Mesendoderm (in vitro differentiated cells): Measurements from ENCODE around the gene UQCRQ.

Experiments
- DNase-seq: peaks from one replicate; pipeline ENCODE4 v3.0.0; 2013
- H2AK5ac ChIP-seq: 2 replicates; pipeline ENCODE4 v1.6.1; 2013; ENCODE audit warnings: low read length, inconsistent platforms
- H2BK120ac ChIP-seq: 2 replicates; pipeline ENCODE4 v1.6.1; 2013; ENCODE audit warnings: low read depth, mild to moderate bottlenecking, low read length, moderate library complexity, mixed read lengths
- H2BK15ac ChIP-seq: replicated peaks from 2 replicates; pipeline ENCODE4 v1.6.1; 2013; ENCODE audit warnings: low read depth, mild to moderate bottlenecking, moderate library complexity
- H2BK5ac ChIP-seq: 2 replicates; pipeline ENCODE4 v1.6.1; 2013; ENCODE audit warnings: low read length, inconsistent platforms
- H3K18ac ChIP-seq: 2 replicates; pipeline ENCODE4 v1.6.1; 2013; ENCODE audit warnings: mild to moderate bottlenecking, low read length, mixed read lengths
- H3K23ac ChIP-seq: one replicate; pipeline ENCODE4 v1.6.1; 2013; ENCODE audit warnings: low read length
- H3K27ac ChIP-seq: 2 replicates; pipeline ENCODE4 v1.5.1; 2013; ENCODE audit warnings: low read depth, mild to moderate bottlenecking, inconsistent platforms, low read length, moderate library complexity
- H3K27me3 ChIP-seq: 2 replicates; pipeline ENCODE4 v1.6.1; 2013; ENCODE audit warnings: low read length, control low read depth, mild to moderate bottlenecking, inconsistent platforms; ENCODE audit not compliant: insufficient read depth, poor library complexity
- H3K36me3 ChIP-seq: 2 replicates; pipeline ENCODE4 v1.6.1; 2013; ENCODE audit warnings: low read length, inconsistent platforms; ENCODE audit not compliant: control insufficient read depth, insufficient read depth
- H3K4ac ChIP-seq: one replicate; pipeline ENCODE4 v1.6.1; 2013; ENCODE audit warnings: low read depth, mild to moderate bottlenecking, low read length, moderate library complexity
- H3K4me1 ChIP-seq: 2 replicates; pipeline ENCODE4 v1.6.1; 2013; ENCODE audit warnings: low read depth, low read length, inconsistent platforms; ENCODE audit not compliant: control insufficient read depth
- H3K4me2 ChIP-seq: 2 replicates; pipeline ENCODE4 v1.6.1; 2013; ENCODE audit warnings: low read length
- H3K4me3 ChIP-seq: 2 replicates; pipeline ENCODE4 v1.5.1; 2013; ENCODE audit warnings: mild to moderate bottlenecking, low read length
- H3K56ac ChIP-seq: one replicate; pipeline ENCODE4 v1.6.1; 2013; ENCODE audit warnings: low read length
- H3K79me1 ChIP-seq: 2 replicates; pipeline ENCODE4 v1.6.1; 2013; ENCODE audit warnings: low read length, inconsistent platforms
- H3K79me2 ChIP-seq: 2 replicates; pipeline ENCODE4 v1.6.1; 2013; ENCODE audit warnings: mild to moderate bottlenecking, low read length; ENCODE audit not compliant: control insufficient read depth, insufficient read depth
- H3K9ac ChIP-seq: 2 replicates; pipeline ENCODE4 v1.6.1; 2013; ENCODE audit warnings: low read length, inconsistent platforms
- H4K5ac ChIP-seq: one replicate; pipeline ENCODE4 v1.6.1; 2013; ENCODE audit warnings: low read length
- H4K8ac ChIP-seq: one replicate; pipeline ENCODE4 v1.6.1; 2013; ENCODE audit warnings: low read depth, mild to moderate bottlenecking, control low read depth, low read length, moderate library complexity
- WGBS: extraction: QIAGEN DNeasy Blood & Tissue Kit; methylation state at CpG from one replicate; pipeline ENCODE4 v1.1.7; 2013; ENCODE audit warnings: low lambda C conversion rate, missing lambda C conversion rate; ENCODE audit not compliant: insufficient coverage; ENCODE audit errors: extremely low coverage; 5-methylcytosine and 5-hydroxymethylcytosine counted together

The UQCRQ gene

GRCh38 chr5:132867046-132867451 is 607 bp downstream of the UQCRQ start:
- H4K5ac ChIP-seq = no peak overlapping the region

GRCh38 chr5:132868754-132869153 is 2.3 kb downstream of the UQCRQ start:
- no peak overlapping the region for H3K4me2 ChIP-seq

More at GRCh38 chr5:132867046-132867451, 607 bp downstream of the UQCRQ start:
- Histone ChIP-seq H3K23ac (peak overlapping the region; percentile 30), H3K79me1 (peaks cover 9% of the 10 kb centered on the region), H3K4me1 (peaks cover 2% of the 10 kb centered on the region), H3K9ac (peak overlapping the region; percentile 91), H3K4me2 (peak overlapping the region; percentile 96), H3K18ac (no peak overlapping the region), H3K79me2 (peaks cover 11% of the 10 kb centered on the region), H2BK15ac (no peak overlapping the region), H3K27me3 (no peaks in the 10 kb centered on the region), H2BK5ac (no peak overlapping the region), H3K56ac (peak overlapping the region; percentile 96), H3K36me3 (peaks cover 2% of the 10 kb centered on the region), H2AK5ac (peak overlapping the region; percentile 65), H4K8ac (no peak overlapping the region), H3K27ac (no peak overlapping the region), H2BK120ac (no peak overlapping the region), H3K4me3 (peak overlapping the region; percentile 89), H3K4ac (no peak overlapping the region)
- DNase-seq = no peak
- no CpG with 5 or more reads among the region's 13 CpGs for WGBS

DNA sequence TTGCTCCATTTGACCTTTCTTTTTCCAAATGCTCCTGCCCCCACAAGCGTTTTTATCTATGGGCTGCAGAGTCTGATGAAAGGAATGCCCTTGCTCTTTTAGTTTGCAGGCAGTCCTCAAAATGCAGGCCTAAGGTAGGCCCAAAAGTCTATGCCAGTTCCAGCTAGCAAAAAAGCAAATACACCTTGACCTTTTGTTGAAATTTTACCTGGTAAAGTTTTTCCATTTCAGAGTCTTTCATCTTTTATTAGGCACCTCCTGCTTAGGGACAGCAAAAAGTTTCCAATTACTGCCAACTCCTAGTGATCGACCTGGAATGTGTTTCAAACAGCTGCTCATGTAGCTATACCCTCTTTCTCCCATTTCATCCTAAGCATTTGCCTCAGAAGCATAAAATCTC is 4.4 kb downstream of the UQCRQ start:
- Histone ChIP-seq H3K4me2 (no peak overlapping the region), H3K27ac (no peak overlapping the region)

More at GRCh38 chr5:132868754-132869153, 2.3 kb downstream of the UQCRQ start:
- H3K4me1 ChIP-seq = peaks cover 2% of the 10 kb centered on the region
- no peak overlapping the region for H3K4me3 ChIP-seq
- no peaks in the 10 kb centered on the region for H3K27me3 ChIP-seq
- no peak overlapping the region for H3K27ac ChIP-seq
- no peak overlapping the region for H2BK5ac ChIP-seq
- no peak overlapping the region for H2AK5ac ChIP-seq
- no peak overlapping the region for H4K5ac ChIP-seq
- H2BK120ac ChIP-seq = no peak overlapping the region
- H3K4ac ChIP-seq = no peak overlapping the region
- H3K56ac ChIP-seq = no peak overlapping the region
- H3K79me2 ChIP-seq = peaks cover 11% of the 10 kb centered on the region
- no peak overlapping the region for H3K18ac ChIP-seq
- no peak overlapping the region for H4K8ac ChIP-seq
- H3K79me1 ChIP-seq = peaks cover 9% of the 10 kb centered on the region
- WGBS = no CpG with 5 or more reads among the region's 4 CpGs
- H3K36me3 ChIP-seq = peaks cover 2% of the 10 kb centered on the region
- H3K9ac ChIP-seq = no peak overlapping the region
- DNase-seq = no peak
- no peak overlapping the region for H3K23ac ChIP-seq
- no peak overlapping the region for H2BK15ac ChIP-seq

DNA sequence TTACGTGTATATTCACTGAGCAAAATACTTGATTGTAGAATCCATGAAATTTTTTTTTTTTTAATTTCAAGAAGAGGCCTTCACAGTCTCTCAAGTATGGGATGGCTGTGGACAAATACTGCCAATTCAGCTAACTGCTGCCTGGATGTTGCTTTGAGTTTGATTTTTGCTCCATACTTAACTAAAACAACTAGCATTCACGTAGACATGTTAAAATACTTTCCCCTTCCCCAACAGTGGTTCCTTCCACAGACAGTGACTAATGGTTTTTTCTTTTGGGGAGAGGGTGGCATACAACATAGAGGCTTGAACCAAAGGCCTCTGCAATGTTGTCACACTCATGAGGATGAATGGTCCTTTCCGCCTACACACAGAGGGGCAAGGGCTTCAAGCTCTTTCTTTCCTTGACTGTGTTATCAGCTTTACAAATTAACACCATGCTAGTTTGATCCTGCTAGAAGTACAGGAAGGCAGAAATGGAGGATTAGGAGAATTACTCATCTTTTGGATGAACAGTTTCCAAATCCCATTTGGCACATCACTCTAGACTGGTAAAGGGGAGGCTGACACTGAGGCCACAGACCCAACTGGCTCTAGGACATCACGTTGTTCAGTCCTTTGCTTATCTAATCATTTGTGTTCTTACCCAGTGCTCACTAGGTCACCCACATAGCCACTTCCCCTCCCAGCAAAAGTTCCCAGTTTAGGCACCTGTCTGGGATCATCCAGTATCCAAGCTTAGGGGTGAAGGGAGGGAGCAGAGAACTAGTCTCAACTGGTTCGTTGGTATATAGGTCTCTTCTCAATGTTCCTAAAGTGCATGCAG is 5.2 kb downstream of the UQCRQ start:
- Histone ChIP-seq H3K18ac (no peak overlapping the region), H3K23ac (no peak overlapping the region), H4K5ac (no peak overlapping the region), H3K27ac (no peak overlapping the region), H3K4ac (no peak overlapping the region), H3K4me1 (no peaks in the 10 kb centered on the region), H3K79me1 (peaks cover 9% of the 10 kb centered on the region), H2AK5ac (no peak overlapping the region), H3K4me3 (no peak overlapping the region), H4K8ac (no peak overlapping the region), H2BK5ac (no peak overlapping the region), H2BK120ac (no peak overlapping the region), H3K56ac (no peak overlapping the region), H3K36me3 (peaks cover 2% of the 10 kb centered on the region), H3K9ac (no peak overlapping the region), H3K4me2 (no peak overlapping the region), H2BK15ac (no peak overlapping the region), H3K79me2 (peaks cover 10% of the 10 kb centered on the region), H3K27me3 (no peaks in the 10 kb centered on the region)
- DNase-seq = no peak
- WGBS = no CpG with 5 or more reads among the region's 5 CpGs

More for the DNA sequence above, 4.4 kb downstream of the UQCRQ start:
- Histone ChIP-seq H3K23ac (no peak overlapping the region), H3K4ac (no peak overlapping the region), H3K27me3 (no peaks in the 10 kb centered on the region), H2AK5ac (no peak overlapping the region), H3K36me3 (peaks cover 2% of the 10 kb centered on the region), H2BK15ac (no peak overlapping the region), H3K56ac (no peak overlapping the region), H3K4me1 (no peaks in the 10 kb centered on the region), H3K4me3 (no peak overlapping the region), H4K5ac (no peak overlapping the region), H3K18ac (no peak overlapping the region), H4K8ac (no peak overlapping the region), H2BK120ac (no peak overlapping the region), H3K79me1 (peaks cover 9% of the 10 kb centered on the region), H2BK5ac (no peak overlapping the region), H3K79me2 (peaks cover 11% of the 10 kb centered on the region), H3K9ac (no peak overlapping the region)
- WGBS = no CpG with 5 or more reads among the region's 2 CpGs
- DNase-seq = no peak

DNA sequence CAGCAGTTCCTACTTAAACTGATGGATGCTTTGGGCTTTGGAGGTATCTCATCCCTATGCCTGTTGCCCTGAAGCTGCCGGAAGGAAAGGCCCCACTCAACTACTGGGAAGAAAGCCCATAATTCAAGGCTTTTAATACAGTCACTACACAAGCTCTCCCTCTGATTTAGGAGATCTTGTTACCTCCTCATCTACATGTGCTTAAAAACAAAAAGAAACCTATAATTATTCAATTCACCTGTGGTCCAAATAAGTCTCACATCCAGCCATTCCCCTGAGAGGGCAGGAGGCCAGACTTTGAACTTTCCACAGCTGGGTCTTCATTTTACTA is 6.3 kb downstream of the UQCRQ start:
- H3K36me3 ChIP-seq = peaks cover 2% of the 10 kb centered on the region

More for the DNA sequence above, 6.3 kb downstream of the UQCRQ start:
- H4K5ac ChIP-seq = no peak overlapping the region
- no peaks in the 10 kb centered on the region for H3K79me1 ChIP-seq
- H2BK120ac ChIP-seq = no peak overlapping the region
- no peaks in the 10 kb centered on the region for H3K27me3 ChIP-seq
- no peak overlapping the region for H3K18ac ChIP-seq
- H3K23ac ChIP-seq = no peak overlapping the region
- H3K4me1 ChIP-seq = no peaks in the 10 kb centered on the region
- no peak overlapping the region for H3K4ac ChIP-seq
- no peaks in the 10 kb centered on the region for H3K79me2 ChIP-seq
- H2BK5ac ChIP-seq = no peak overlapping the region
- no peak overlapping the region for H3K27ac ChIP-seq
- H3K56ac ChIP-seq = no peak overlapping the region
- no peak overlapping the region for H3K9ac ChIP-seq
- H4K8ac ChIP-seq = no peak overlapping the region
- no peak overlapping the region for H3K4me2 ChIP-seq
- no CpG with 5 or more reads among the region's 1 CpG for WGBS
- H3K4me3 ChIP-seq = no peak overlapping the region
- H2BK15ac ChIP-seq = no peak overlapping the region
- no peak overlapping the region for H2AK5ac ChIP-seq
- no peak for DNase-seq
